ENCODE results near the gene RASD1.

Gene RASD1

GRCh38 chr17:17509601-17510425 lies 13.6 kb upstream of the RASD1 start:
- DNase-seq, result no peak

DNA sequence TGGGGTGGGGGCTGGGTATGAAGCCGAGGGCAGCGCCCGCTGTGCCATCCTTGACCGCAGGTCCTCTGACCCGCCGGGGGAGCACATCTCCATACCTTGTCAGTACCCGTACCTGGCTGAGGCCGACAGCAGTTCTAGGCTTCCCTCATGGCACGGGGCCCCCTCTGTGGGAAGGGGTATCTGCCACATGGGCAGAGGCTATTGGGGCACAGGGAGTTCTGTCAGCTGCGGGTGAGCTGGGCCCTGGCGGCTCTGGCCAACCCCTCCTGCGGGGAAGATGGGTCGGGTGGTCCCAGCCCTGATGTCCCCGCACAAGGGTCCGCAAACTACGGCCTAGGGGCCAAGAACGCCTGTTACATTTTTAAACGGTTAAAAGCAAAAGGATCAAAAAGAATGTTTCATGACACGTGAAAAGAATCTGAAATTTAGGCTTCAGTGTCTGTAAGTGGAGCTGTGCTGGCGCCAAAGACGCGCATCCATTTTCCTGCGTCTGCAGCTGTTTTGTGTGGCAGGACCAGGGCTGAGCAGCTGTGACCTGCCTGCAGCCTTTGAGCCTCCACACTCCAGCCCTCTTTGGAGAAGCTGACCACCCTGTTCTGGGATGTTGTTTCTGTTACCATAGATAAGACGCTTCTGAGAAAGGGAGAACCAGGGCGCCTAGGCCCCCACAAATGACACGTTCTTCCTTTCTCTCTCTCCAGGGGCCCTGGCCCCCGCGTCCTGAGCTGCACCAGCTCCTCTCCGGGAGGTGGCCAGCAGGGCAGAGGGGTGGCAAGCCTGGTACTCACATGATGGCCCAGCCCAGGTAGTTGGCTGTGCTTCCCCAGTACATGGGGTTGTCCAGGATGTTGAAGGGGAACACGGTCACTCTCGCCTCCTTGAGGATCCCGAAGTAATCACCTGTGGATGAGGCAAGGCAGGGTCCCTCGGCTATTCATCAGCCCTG lies 12.7 kb upstream of the RASD1 start:
- no peak for DNase-seq

GRCh38 chr17:17508019-17508535 lies 11.9 kb upstream of the RASD1 start:
- no peak for DNase-seq

DNA sequence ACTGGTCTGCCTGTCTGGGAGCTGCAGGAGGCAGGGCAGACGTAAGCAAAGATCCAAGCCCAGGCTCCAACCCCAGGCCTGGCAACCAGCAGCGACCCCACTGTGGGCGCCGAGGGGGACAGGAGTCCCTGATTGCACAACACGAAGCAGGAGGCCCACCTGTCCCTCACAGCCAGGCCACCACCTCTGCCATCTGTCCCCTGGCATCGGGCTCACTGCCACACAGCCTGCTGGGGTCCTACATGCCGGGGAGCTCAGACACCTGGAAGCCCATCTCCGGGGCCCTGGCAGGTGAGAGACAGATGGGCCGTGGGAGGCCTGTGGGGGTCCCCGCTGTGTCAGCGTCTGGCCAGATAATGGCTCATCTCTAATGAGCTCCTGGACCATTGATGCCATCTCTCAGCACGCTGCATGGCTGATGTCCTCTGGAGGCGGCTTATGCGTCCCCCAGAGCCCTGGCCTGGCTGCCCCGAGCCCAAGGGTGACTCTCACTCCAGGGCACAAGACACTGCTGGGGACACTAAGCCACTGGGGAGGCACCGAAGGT lies 11.3 kb upstream of the RASD1 start:
- no peak for DNase-seq

GRCh38 chr17:17506893-17507464 lies 10.8 kb upstream of the RASD1 start:
- no peak for DNase-seq

DNA sequence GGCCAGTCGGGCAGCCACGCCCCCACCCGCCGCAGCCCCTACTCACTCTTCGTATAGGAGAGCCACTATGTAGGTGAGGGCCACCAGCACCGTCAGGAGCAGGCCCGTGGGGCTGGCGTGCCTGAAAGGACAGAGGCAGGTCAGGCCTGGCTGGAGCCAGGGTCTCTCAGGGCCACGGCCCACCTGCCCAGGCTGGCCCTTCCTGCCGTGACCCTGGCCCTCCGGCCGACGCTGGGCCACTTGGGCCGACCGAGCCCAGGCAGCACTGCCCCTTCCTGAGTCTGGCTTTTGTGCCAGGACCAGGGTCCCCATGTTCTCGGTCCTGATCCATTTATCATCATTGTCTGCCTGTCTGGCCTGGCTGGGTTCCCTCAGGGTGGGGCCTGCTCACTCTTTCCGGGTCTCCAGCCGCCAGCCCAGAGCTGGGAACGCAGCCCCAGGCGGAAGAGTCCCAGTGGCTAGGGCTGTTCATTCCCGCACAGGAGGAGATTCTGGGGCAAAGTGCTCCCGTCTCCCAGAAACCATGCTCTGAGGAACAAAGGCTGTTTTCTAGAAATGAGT lies 10.1 kb upstream of the RASD1 start:
- DNase-seq, result no peak

GRCh38 chr17:17505610-17506171 lies 9.5 kb upstream of the RASD1 start:
- no peak for DNase-seq

DNA sequence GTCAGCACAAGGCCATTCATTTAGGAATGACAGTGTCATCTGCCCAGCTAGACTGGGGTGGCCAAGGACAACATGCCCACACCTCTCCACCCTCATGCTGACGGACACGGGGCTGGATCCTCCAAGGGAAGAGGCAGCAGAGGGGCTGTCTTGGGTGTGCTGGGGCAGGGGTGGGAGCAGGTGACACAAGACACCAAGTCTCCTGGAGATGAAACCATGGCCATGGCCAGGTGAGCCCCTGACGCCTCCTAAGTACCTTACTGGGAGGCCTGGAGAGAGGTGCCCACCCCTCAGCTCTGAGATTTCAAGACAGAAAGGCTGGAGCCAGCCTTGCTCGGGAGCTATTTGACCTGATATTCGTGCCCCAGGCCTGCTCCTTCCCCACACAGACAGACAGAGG lies 9.0 kb upstream of the RASD1 start:
- DNase-seq, result no peak

DNA sequence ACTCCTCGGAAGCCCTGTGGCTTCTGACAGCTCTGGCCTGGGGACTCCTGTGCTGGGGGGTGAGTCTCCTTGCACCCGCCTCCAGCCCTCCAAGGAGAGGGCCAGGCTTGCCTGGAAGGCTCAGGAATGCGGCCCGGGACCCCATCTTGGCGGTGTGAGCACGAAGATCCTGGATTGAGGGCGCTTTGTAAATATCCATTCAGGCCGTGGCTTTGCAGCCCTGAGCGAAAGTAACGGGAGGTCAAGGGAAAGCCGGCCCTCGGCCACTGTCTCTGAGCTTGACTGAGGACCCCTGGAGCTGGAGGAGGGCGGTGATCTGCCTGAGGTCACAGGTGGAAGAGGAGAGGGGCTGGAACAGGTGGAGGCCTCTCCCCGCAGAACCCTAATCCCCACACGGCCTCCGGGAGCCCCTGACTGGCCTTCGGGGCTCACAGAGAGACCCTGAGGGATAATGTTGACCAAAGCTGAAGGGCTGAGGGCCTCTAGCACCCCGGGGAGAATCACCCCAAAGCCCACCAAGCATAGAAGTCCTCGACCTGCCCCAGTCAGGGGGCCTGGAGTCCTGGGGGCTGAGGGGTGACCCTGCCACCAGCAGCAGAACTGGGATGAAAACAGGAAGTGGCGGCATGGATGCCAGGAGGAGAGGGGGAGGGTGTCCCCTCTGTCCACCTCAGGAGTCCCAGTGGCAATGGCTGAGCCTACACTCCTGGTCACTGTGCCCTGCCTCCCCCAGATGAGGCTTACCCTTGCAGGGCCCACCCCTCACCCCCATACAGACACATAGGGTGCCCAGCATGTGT lies 8.3 kb upstream of the RASD1 start:
- DNase-seq, result no peak

- DNase-seq, result no peak
Observed at GRCh38 chr17:17503566-17504130, 7.5 kb upstream of the RASD1 start.

GRCh38 chr17:17502741-17503565 lies 6.8 kb upstream of the RASD1 start:
- DNase-seq, result no peak

- no peak for DNase-seq
Observed at GRCh38 chr17:17500999-17501605, 4.9 kb upstream of the RASD1 start.

DNA sequence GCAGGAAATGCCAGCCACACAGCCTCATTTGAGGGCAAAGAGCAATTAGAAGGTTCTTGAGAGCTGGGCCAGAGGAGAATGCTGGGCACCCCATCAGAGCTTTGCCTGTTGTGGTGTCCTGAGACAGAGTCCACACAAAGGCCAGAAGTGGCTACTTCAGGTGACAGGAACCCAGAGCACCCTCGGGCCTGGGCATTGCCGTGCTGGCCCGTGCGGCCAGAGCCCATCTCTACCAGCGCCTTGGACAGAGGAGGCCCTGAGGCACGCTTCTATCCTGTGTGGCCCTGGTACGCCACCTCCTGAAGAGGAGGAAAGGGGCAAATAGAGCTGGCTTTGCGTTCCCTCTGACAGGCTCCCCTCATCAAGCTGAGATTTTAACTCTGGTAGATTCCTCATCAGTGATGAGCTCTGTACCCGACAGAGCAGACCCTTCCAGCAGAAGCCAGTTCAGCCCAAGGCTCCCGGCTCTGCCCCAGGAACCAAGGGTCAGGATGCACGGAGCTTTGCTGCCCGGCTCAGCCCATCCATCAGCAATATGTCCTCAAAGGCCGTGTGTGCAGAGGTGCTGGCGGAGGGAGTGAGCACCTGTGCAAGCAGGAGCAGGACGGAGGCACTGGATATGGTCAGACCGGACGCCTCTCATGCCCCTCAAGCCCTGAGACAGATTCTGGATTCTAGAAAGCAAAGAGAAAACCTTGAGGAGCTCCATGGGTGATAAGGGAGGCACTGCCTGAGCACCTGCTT lies 3.4 kb upstream of the RASD1 start:
- no peak for DNase-seq

- DNase-seq, result no peak
Observed at GRCh38 chr17:17498606-17499301, 2.6 kb upstream of the RASD1 start.

DNA sequence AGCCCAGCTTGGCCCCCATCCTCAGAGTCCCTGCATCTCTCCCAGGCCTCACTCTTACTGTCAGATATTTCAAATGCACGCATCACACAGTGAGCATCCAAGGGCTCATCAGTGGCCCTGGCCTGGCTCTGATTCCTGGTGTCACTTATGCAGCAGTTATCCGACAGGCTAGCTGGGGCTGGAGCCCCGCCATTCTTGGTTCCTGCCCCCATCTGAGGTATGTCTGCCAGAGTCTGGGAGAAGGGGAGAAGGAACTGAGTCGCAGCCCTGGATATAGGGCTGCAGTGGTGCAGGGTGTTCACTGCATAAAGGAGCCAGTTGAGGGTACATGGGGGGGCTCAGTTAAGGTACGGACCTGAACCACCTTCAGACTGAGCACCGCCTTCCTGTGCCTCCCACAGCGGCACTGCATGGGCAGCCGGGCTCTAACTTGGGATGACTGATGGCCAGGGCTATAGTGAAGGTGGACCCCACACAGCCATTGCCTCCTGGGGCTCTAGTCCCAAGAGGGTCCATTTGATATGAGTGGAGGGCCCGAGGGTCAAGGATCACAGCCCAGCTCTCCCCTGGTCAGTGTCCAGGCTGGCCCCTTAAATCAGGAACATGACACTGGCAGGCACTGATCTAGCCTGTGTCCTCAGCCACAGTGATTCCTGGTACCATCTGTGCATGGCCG lies 1.8 kb upstream of the RASD1 start:
- DNase-seq, result no peak

GRCh38 chr17:17497065-17497844 lies 1.1 kb upstream of the RASD1 start:
- DNase-seq, result no peak

Measured in effector CD4-positive, alpha-beta T cell (primary cell).